ENCODE data around the gene NUP210L. TPM values are rescaled to one million over a fixed set of nuclear protein-coding genes. Genes with fewer than 3 reads are reported as not detected.
"Not testable (repeated sequence)": the region's sequence is repeated elsewhere in the genome, so short reads cannot be mapped to it uniquely, and the experiment has no call there.

The NUP210L gene
- total RNA-seq, 4 donors from 2014 or later = under 0.01 to 0.30 (median 0.21) TPM; not detected in 1

DNA sequence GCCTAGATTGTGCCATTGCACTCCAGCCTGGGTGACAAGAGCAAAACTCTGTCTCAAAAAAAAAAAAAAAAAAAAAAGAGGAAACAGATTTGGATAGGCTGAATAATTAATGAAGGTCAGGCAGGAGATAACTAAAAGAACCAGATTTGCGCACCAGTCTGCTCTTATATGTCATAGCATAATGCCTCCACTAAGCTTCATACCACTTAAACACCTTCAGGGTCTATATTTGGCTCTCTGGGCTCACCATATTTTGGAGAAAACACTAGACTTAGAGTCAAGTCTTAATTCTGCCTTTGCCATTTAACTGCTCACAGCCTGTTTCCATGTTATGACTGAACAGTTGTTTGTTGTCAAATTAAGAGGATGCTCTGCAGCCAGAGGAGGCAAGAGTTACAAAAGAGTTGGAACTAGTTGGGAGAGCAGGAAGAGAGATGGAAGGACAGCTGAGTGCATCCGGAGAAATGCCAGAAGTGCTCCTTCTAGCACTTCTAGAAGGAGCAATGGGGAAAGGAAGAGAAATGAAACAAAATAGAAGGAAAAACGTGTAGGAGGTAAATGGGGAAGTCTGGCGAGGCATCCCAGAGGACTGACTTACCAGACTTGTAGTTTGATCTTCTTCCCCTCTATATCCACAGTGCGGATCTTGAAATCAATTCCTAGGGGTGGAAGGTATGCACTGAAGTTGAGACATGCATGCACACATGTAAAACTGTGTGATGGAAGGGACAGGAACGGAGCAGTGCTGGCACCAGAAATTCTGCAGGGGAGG, 170.6 kb downstream of the NUP210L start:
- Histone ChIP-seq H3K4me1 (peaks cover 0 to 31% (median 7%) of the 10 kb centered on the region in 4 donors), H3K27me3 (no peaks in the 10 kb centered on the region), H3K9me3 (no peaks in the 10 kb centered on the region), H3K4me3 (peak overlapping the region in 1 of 4 donors; percentile 70), H3K36me3 (peaks cover 0 to 41% (median 0%) of the 10 kb centered on the region in 3 donors), H3K27ac (peak overlapping the region in 3 of 4 donors; percentile 85 to 93 (median 93))
- WGBS, 2 donors = 50 to 52% methylated on average over 6 of the region's 6 CpGs
- no peak for DNase-seq (ENCODE audit: low spot score in 2 of 2)
- TF ChIP-seq EP300 (IDR thresholded peaks at IDR 0.05) = no peak
- TF ChIP-seq, protein P1, sequence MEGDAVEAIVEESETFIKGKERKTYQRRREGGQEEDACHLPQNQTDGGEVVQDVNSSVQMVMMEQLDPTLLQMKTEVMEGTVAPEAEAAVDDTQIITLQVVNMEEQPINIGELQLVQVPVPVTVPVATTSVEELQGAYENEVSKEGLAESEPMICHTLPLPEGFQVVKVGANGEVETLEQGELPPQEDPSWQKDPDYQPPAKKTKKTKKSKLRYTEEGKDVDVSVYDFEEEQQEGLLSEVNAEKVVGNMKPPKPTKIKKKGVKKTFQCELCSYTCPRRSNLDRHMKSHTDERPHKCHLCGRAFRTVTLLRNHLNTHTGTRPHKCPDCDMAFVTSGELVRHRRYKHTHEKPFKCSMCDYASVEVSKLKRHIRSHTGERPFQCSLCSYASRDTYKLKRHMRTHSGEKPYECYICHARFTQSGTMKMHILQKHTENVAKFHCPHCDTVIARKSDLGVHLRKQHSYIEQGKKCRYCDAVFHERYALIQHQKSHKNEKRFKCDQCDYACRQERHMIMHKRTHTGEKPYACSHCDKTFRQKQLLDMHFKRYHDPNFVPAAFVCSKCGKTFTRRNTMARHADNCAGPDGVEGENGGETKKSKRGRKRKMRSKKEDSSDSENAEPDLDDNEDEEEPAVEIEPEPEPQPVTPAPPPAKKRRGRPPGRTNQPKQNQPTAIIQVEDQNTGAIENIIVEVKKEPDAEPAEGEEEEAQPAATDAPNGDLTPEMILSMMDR (IDR thresholded peaks at IDR 0.05) = no peak
- no peak for TF ChIP-seq POLR2A (IDR thresholded peaks at IDR 0.05)

DNA sequence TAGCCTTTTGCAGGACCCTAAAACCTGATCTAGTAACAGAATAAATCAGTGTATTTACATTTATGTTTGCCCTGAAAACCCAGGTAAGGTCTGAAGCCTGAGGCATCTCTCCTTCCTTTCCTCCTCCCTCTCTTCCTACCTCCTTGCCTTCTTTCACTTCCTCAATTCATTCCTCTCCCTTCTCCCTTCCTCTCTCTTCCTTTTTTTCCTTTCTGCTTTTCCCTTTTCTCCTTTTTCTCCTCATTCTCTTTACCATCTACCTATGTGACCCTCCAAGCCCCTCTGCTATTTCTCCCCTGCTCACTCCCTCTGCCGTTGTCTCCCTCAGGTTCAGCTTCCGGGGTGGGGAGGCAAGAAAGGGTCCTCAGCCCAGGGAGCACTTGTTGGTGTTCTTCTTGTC, 173.1 kb downstream of the NUP210L start:
- WGBS, 2 donors = 81 to 83% methylated on average over 2 of the region's 2 CpGs
- H3K27me3 ChIP-seq; H3K9me3 ChIP-seq; H3K4me3 ChIP-seq; H3K27ac ChIP-seq; DNase-seq (ENCODE audit: low spot score in 2 of 2): not testable (repeated sequence)
- peaks cover 0 to 34% (median 8%) of the 10 kb centered on the region in 4 donors for H3K4me1 ChIP-seq
- peaks cover 0 to 41% (median 0%) of the 10 kb centered on the region in 3 donors for H3K36me3 ChIP-seq

DNA sequence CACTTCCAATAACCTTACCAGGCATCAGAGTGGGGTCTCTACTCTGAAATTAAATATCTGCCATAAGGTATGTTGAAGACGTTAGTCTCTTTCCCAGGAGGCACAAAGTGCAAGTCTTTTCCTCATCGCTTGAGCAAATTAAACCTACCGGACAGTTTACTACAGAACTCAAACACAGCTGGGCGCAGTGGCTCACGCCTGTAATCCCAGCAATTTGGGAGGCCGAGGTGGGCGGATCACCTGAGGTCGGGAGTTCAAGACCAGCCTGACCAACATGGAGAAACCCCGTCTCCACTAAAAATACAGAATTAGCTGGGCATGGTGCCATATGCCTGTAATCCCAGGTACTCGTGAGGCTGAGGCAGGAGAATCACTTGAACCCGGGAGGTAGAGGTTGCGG, 175.8 kb downstream of the NUP210L start:
- peaks cover 0 to 59% (median 0%) of the 10 kb centered on the region in 3 donors for H3K36me3 ChIP-seq

DNA sequence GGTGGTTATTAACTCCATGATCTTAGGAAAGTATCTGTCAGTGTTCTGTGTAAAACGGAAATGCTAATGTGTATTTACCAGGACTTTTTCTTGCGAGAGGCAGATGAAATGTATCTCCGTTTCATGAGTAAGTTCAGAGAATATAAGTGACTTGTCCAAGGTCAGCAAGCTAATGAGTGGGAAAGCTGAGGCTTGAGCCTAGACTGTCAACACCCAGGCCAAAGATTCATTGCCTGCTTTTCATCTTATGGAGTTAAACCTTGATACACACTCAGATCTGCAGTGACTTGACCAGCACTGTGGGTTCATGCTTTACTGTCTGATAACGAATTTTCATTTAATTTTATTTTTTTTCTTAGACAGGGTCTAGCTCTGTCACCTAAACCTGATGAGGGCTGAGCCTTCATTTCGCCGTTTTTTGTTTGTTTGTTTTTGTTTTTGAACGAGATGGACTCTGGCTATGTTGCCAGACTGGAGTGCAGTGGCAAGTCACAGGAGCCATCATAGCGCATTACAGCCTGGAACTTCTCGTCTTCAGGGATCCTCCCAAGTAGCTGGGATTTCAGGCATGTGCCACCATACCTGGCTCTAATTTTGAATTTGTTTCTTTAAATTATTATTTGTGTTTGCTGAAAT, 176.5 kb downstream of the NUP210L start:
- no peaks in the 10 kb centered on the region for H3K9me3 ChIP-seq
- H3K4me1 ChIP-seq = peaks cover 0 to 28% (median 12%) of the 10 kb centered on the region in 4 donors
- 70 to 72% methylated on average over 9 of the region's 9 CpGs for WGBS, 2 donors
- H3K4me3 ChIP-seq = peak overlapping the region; percentile 83 to 100 (median 98)
- peak overlapping the region in 3 of 4 donors; percentile 91 to 98 (median 97) for H3K27ac ChIP-seq
- no peak for DNase-seq (ENCODE audit: low spot score in 2 of 2)
- peaks cover 0 to 59% (median 0%) of the 10 kb centered on the region in 3 donors for H3K36me3 ChIP-seq
- TF ChIP-seq, protein P1 (IDR thresholded peaks at IDR 0.05) = no peak
- no peak for TF ChIP-seq EP300 (IDR thresholded peaks at IDR 0.05)
- TF ChIP-seq POLR2A (IDR thresholded peaks at IDR 0.05) = no peak
- H3K27me3 ChIP-seq = no peaks in the 10 kb centered on the region

More for the DNA sequence above, 175.8 kb downstream of the NUP210L start:
- H3K4me1 ChIP-seq = peaks cover 0 to 30% (median 12%) of the 10 kb centered on the region in 4 donors
- 90 to 92% methylated on average over 12 of the region's 12 CpGs for WGBS, 2 donors
- not testable (repeated sequence) for DNase-seq (ENCODE audit: low spot score in 2 of 2); H3K9me3 ChIP-seq; H3K27me3 ChIP-seq; H3K4me3 ChIP-seq; H3K27ac ChIP-seq

DNA sequence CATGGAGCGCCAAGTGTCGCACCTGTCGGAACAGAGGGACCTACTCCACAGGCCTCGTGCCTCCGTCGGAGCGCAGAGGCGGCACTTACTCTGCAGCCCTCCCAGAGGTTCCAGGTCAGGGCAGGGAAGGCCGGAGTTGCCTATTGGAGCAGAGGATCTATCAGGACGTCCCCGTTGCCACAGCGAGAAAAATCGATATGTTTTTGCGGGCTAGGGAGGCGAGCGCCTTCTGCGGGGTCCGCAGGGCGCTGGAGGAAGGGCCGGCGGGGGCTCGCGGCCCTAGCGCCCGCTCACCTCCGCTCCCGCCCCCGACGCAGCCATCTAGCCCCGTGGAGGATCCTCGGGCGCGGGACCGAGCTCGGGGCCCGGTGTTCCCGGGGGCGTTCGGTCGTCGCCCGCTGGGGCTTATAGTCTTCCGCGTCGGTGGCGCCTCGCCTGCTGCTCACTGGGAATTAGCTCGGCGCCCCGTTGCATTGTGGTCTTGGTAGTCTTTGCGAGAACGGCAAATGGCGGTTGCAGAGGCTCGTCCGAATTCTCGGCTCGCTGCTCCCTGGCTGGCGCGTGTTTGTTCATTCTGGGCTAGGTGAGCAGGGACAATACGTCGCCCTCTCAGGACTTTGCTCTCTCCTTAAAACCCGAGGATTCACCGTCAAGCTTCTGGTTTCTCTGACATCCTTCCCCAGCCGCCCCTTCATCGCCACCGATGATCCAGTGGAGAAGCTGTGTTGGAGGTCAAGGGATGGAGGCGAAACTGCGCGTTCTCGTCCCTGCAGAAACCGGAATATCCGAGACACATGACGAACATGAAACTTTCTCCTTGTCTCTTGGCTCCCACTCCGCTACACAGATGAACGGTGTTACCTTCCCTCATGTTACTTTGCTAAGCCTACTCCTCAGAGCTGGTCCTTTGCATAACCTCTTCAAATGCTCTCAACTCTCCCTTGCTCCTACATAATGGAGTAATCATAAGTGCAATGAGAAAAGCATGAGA, 177.3 kb downstream of the NUP210L start, which contains the start of gene JTB:
TSS of gene JTB (minus strand) at position 425 of the 991 bp plus-strand sequence. CDS start at position 3, 422 bp downstream.
- WGBS, 2 donors = 0% methylated on average over 54 to 75 of the region's 75 CpGs
- peak; percentile 87 to 92 for DNase-seq (ENCODE audit: low spot score in 2 of 2)
- no peaks in the 10 kb centered on the region for H3K9me3 ChIP-seq
- TF ChIP-seq EP300 (IDR thresholded peaks at IDR 0.05) (peak; percentile 31 to 96), POLR2A (IDR thresholded peaks at IDR 0.05) (peak; percentile 86 to 96)
- TF ChIP-seq, protein P1 (IDR thresholded peaks at IDR 0.05) = peak in 1 of 5 experiments; percentile 45
- peak within 1 kb of the TSS; percentile 82 to 98 (median 94) for H3K27ac ChIP-seq
- peak within 1 kb of the TSS; percentile 83 to 100 (median 98) for H3K4me3 ChIP-seq
- H3K36me3 ChIP-seq = peaks cover 0 to 59% (median 0%) of the 10 kb centered on the region in 3 donors
- no peaks in the 10 kb centered on the region for H3K27me3 ChIP-seq
- H3K4me1 ChIP-seq = peaks cover 0 to 27% (median 12%) of the 10 kb centered on the region in 4 donors

All from tibial nerve (tissue), 4 donors.